ENCODE results near the gene ERICH2. TPM values are rescaled to one million over a fixed set of nuclear protein-coding genes. Genes with fewer than 3 reads are reported as not detected.

The ERICH2 gene
- total RNA-seq, 1 donor from 2014 or later, result not detected

GRCh38 chr2:170764880-170765261 is 5.3 kb upstream of the ERICH2 start:
- H3K4me1 Mint-ChIP-seq, result peaks cover 5% of the 10 kb centered on the region
- no peak for TF ChIP-seq CTCF (conservative IDR thresholded peaks at IDR 0.05)
- no peaks in the 10 kb centered on the region for H3K36me3 Mint-ChIP-seq (ENCODE audit: low read depth)
- no peak for DNase-seq (ENCODE audit: low read depth, low spot score)
- H3K4me3 Mint-ChIP-seq, result no peak overlapping the region
- no peaks in the 10 kb centered on the region for H3K27me3 Mint-ChIP-seq (ENCODE audit: low read depth)
- no peaks in the 10 kb centered on the region for H3K9me3 Mint-ChIP-seq
- no peak overlapping the region for H3K27ac Mint-ChIP-seq (ENCODE audit: unreplicated experiment)

- Mint-ChIP-seq H3K4me1 (peaks cover 17% of the 10 kb centered on the region), H3K27ac (ENCODE audit: unreplicated experiment) (no peak overlapping the region), H3K4me3 (no peak overlapping the region), H3K27me3 (ENCODE audit: low read depth) (peaks cover 5% of the 10 kb centered on the region), H3K36me3 (ENCODE audit: low read depth) (no peaks in the 10 kb centered on the region), H3K9me3 (no peaks in the 10 kb centered on the region)
- DNase-seq (ENCODE audit: low read depth, low spot score), result no peak
- TF ChIP-seq CTCF (conservative IDR thresholded peaks at IDR 0.05), result no peak
Observed at GRCh38 chr2:170766693-170767092, 3.5 kb upstream of the ERICH2 start.

GRCh38 chr2:170770606-170771420 is 635 bp downstream of the ERICH2 start:
- peak; percentile 60 for DNase-seq (ENCODE audit: low read depth, low spot score)
- peaks cover 13% of the 10 kb centered on the region for H3K4me1 Mint-ChIP-seq
- no peaks in the 10 kb centered on the region for H3K9me3 Mint-ChIP-seq
- no peak for TF ChIP-seq CTCF (conservative IDR thresholded peaks at IDR 0.05)
- H3K27me3 Mint-ChIP-seq (ENCODE audit: low read depth), result peaks cover 28% of the 10 kb centered on the region
- no peak overlapping the region for H3K27ac Mint-ChIP-seq (ENCODE audit: unreplicated experiment)
- H3K4me3 Mint-ChIP-seq, result peak overlapping the region; percentile 91
- no peaks in the 10 kb centered on the region for H3K36me3 Mint-ChIP-seq (ENCODE audit: low read depth)

GRCh38 chr2:170771421-170771937 is 1.3 kb downstream of the ERICH2 start:
- no peaks in the 10 kb centered on the region for H3K9me3 Mint-ChIP-seq
- H3K27ac Mint-ChIP-seq (ENCODE audit: unreplicated experiment), result no peak overlapping the region
- peak overlapping the region; percentile 91 for H3K4me3 Mint-ChIP-seq
- H3K36me3 Mint-ChIP-seq (ENCODE audit: low read depth), result no peaks in the 10 kb centered on the region
- no peak for TF ChIP-seq CTCF (conservative IDR thresholded peaks at IDR 0.05)
- DNase-seq (ENCODE audit: low read depth, low spot score), result no peak
- peaks cover 13% of the 10 kb centered on the region for H3K4me1 Mint-ChIP-seq
- peaks cover 28% of the 10 kb centered on the region for H3K27me3 Mint-ChIP-seq (ENCODE audit: low read depth)

GRCh38 chr2:170772295-170772694 is 2.1 kb downstream of the ERICH2 start:
- peaks cover 28% of the 10 kb centered on the region for H3K27me3 Mint-ChIP-seq (ENCODE audit: low read depth)
- peaks cover 13% of the 10 kb centered on the region for H3K4me1 Mint-ChIP-seq
- H3K36me3 Mint-ChIP-seq (ENCODE audit: low read depth), result no peaks in the 10 kb centered on the region
- no peak for DNase-seq (ENCODE audit: low read depth, low spot score)
- no peaks in the 10 kb centered on the region for H3K9me3 Mint-ChIP-seq
- H3K27ac Mint-ChIP-seq (ENCODE audit: unreplicated experiment), result no peak overlapping the region
- no peak for TF ChIP-seq CTCF (conservative IDR thresholded peaks at IDR 0.05)
- peak overlapping the region; percentile 91 for H3K4me3 Mint-ChIP-seq
